DOHH2 (cell line): ENCODE results near the gene PITPNM3.

Experiments used
- H3F3A ChIP-seq: fragments of 200-600 bp; sonication (generic), shearing (Covaris generic); 2 replicates; pipeline ENCODE4 v1.6.0; 2016; ENCODE audit warnings: antibody characterized with exemption, mild to moderate bottlenecking; ENCODE audit not compliant: control insufficient read depth, insufficient read depth
- H3K27ac ChIP-seq: fragments of 200-600 bp; sonication (generic); 2 replicates; pipeline ENCODE4 v1.5.1; 2014; ENCODE audit warnings: low read depth, mild to moderate bottlenecking, low read length, moderate library complexity
- H3K27me3 ChIP-seq: fragments of 200-600 bp; sonication (generic); 2 replicates; pipeline ENCODE4 v1.6.1; 2014; ENCODE audit warnings: mild to moderate bottlenecking, low read length, mixed read lengths; ENCODE audit not compliant: control insufficient read depth
- H3K36me3 ChIP-seq: fragments of 200-600 bp; sonication (generic); 2 replicates; pipeline ENCODE4 v1.6.1; 2014; ENCODE audit warnings: mild to moderate bottlenecking, low read length, moderate library complexity, mixed read lengths; ENCODE audit not compliant: control insufficient read depth
- H3K4me1 ChIP-seq: fragments of 200-600 bp; sonication (generic); 2 replicates; pipeline ENCODE4 v1.6.1; 2014; ENCODE audit warnings: mild to moderate bottlenecking, low read length, mixed read lengths; ENCODE audit not compliant: control insufficient read depth
- H3K4me2 ChIP-seq: fragments of 200-600 bp; sonication (generic); 2 replicates; pipeline ENCODE4 v1.6.0; 2014; ENCODE audit warnings: mild to moderate bottlenecking, low read length, moderate library complexity
- H3K4me3 ChIP-seq: fragments of 200-600 bp; sonication (generic); 2 replicates; pipeline ENCODE4 v1.5.1; 2014; ENCODE audit warnings: mild to moderate bottlenecking, low read length, mixed read lengths
- H3K79me2 ChIP-seq: fragments of 200-600 bp; sonication (generic); 2 replicates; pipeline ENCODE4 v1.6.1; 2014; ENCODE audit warnings: mild to moderate bottlenecking, low read length, mixed read lengths; ENCODE audit not compliant: control insufficient read depth
- H3K9me2 ChIP-seq: fragments of 200-600 bp; sonication (generic); replicated peaks from 2 replicates; pipeline ENCODE4 v1.6.1; 2014; ENCODE audit warnings: mild to moderate bottlenecking, low read length, mixed read lengths; ENCODE audit not compliant: control insufficient read depth
- H3K9me3 ChIP-seq: fragments of 200-600 bp; sonication (generic); 2 replicates; pipeline ENCODE4 v1.6.1; 2014; ENCODE audit warnings: antibody characterized with exemption, low read length, mixed read lengths; ENCODE audit not compliant: control insufficient read depth, insufficient read depth
- H4K20me1 ChIP-seq: fragments of 200-600 bp; sonication (generic); 2 replicates; pipeline ENCODE4 v1.6.0; 2014; ENCODE audit warnings: low read depth, mild to moderate bottlenecking, antibody characterized with exemption, low read length, moderate library complexity; ENCODE audit not compliant: control insufficient read depth, insufficient read depth
- CTCF ChIP-seq: fragments of 200-600 bp; sonication (generic); IDR thresholded peaks from one replicate; pipeline ENCODE4 v1.5.1; 2014; ENCODE audit warnings: antibody characterized with exemption, mild to moderate bottlenecking, low read depth, low read length; ENCODE audit not compliant: poor library complexity, severe bottlenecking
- EZH2phosphoT487 ChIP-seq: fragments of 200-600 bp; sonication (generic); IDR thresholded peaks from 2 replicates; pipeline ENCODE4 v1.6.1; 2017; ENCODE audit warnings: borderline replicate concordance, mild to moderate bottlenecking, antibody characterized with exemption, low read length, moderate library complexity, mixed read lengths

Gene PITPNM3

GRCh38 chr17:6510321-6510977, 45.9 kb downstream of the PITPNM3 start:
- Histone ChIP-seq H3K36me3 (no peaks in the 10 kb centered on the region), H3K27ac (no peak overlapping the region), H3F3A (no peaks in the 10 kb centered on the region), H3K9me2 (no peaks in the 10 kb centered on the region), H3K4me3 (no peak overlapping the region), H3K79me2 (no peaks in the 10 kb centered on the region), H3K4me1 (no peaks in the 10 kb centered on the region), H3K4me2 (no peak overlapping the region), H3K9me3 (no peaks in the 10 kb centered on the region), H3K27me3 (peaks cover 5% of the 10 kb centered on the region; the same call in 1 of the 2 replicates), H4K20me1 (no peaks in the 10 kb centered on the region)
- TF ChIP-seq EZH2phosphoT487 (no peak), CTCF (no peak)

DNA sequence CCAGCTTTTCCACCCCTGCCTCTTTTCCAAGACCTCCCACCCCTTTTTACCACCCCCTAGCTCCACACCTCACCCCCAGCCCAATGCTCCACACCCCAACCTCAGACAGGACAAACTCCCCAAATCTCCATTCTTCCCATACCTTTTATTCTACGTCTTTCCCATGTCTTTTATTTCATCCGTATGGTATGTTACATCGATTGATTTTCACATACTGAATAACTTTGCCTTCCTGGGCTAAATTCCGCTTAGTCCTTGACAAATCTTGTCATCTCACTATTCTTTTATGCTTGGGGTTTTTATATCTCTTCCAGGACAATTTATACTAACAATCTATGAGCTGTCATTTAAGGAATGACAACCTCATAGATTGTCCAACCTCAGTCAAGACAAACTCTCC, 46.4 kb downstream of the PITPNM3 start:
- no peaks in the 10 kb centered on the region for H3K4me1 ChIP-seq

GRCh38 chr17:6509031-6509771, 47.2 kb downstream of the PITPNM3 start:
- H3K9me2 ChIP-seq: no peaks in the 10 kb centered on the region
- H3K4me3 ChIP-seq: no peak overlapping the region
- no peaks in the 10 kb centered on the region for H3K79me2 ChIP-seq
- no peak overlapping the region for H3K27ac ChIP-seq
- TF ChIP-seq EZH2phosphoT487 (no peak), CTCF (no peak)
- peaks cover 5% of the 10 kb centered on the region; the same call in 1 of the 2 replicates for H3K27me3 ChIP-seq
- H3K9me3 ChIP-seq: no peaks in the 10 kb centered on the region
- H3K4me2 ChIP-seq: no peak overlapping the region
- H3F3A ChIP-seq: no peaks in the 10 kb centered on the region
- no peaks in the 10 kb centered on the region for H3K4me1 ChIP-seq
- no peaks in the 10 kb centered on the region for H3K36me3 ChIP-seq
- H4K20me1 ChIP-seq: no peaks in the 10 kb centered on the region

More for the DNA sequence above, 46.4 kb downstream of the PITPNM3 start:
- no peaks in the 10 kb centered on the region for H3K9me2 ChIP-seq
- no peaks in the 10 kb centered on the region for H3K36me3 ChIP-seq
- H3F3A ChIP-seq: no peaks in the 10 kb centered on the region
- no peak overlapping the region for H3K4me2 ChIP-seq
- peaks cover 5% of the 10 kb centered on the region; the same call in 1 of the 2 replicates for H3K27me3 ChIP-seq
- H3K27ac ChIP-seq: no peak overlapping the region
- TF ChIP-seq CTCF (no peak), EZH2phosphoT487 (no peak)
- H3K4me3 ChIP-seq: no peak overlapping the region
- no peaks in the 10 kb centered on the region for H3K79me2 ChIP-seq
- H4K20me1 ChIP-seq: no peaks in the 10 kb centered on the region
- no peaks in the 10 kb centered on the region for H3K9me3 ChIP-seq
